CD4-positive, alpha-beta T cell treated with Interleukin-4 for 1 hour (primary cell): ENCODE measurements around the gene SRSF10.
"Not testable (repeated sequence)": the region's sequence is repeated elsewhere in the genome, so short reads cannot be mapped to it uniquely, and the experiment has no call there.

Source experiments
- DNase-seq, 2 donors: peaks; one replicate each; pipeline ENCODE4 v3.0.0-alpha.2; 2020 to 2022

The SRSF10 gene

GRCh38 chr1:23996700-23997229 lies 16.6 kb upstream of the SRSF10 start:
- DNase-seq: no peak

DNA sequence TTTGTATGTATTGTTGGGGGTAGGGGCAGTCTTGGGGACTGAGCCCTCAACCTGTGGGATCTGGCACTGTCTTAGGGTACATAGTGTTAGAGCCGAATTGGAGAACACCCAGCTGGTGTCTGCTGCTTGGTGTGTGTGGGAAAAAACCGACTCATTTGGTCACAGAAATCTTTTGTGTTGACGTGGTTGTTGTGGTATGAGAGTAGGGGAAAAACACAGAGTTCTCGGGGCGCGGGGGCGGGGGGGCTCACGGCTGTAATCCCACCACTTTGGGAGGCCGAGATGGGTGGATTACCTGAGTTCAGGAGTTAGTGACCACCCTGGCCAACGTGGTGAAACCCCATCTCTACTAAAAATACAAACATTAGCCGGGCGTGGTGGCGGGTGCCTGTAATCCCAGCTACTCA lies 15.3 kb upstream of the SRSF10 start:
- DNase-seq: no peak

DNA sequence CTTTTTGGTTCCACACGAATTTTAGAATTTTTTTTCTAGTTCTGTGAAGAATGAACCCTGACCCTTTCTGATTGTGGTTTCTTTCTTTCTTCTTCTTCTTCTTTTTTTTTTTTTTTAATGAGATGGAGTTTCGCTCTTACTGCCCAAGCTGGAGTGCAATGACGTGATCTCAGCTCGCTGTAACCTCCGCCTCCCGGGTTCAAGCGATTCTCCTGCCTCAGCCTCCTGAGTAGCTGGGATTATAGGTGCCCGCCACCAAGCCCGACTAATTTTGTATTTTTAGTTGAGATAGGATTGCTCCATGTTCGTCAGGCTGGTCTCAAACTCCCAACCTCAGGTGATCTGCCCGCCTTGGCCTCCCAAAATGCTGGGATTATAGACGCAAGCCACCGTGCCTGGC lies 11.9 kb upstream of the SRSF10 start:
- not testable (repeated sequence) for DNase-seq

DNA sequence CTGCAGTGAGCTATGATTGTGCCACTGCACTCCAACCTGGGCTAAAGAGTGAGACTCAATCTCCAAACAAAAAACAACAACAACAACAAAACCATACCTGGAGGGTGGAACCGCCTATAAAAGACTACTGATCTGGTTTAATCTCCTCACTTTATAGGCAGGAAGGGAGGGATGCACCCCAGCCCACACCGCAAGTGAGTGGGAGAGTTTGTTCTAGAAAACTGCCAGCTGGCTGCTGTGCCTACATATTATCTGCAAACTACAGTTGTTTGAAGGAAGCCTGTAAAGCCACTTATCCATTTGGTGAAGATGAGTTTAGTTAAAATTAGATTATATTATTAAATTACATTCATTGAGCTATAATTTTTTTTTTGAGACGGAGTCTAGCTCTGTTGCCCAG lies 9.1 kb upstream of the SRSF10 start:
- no peak for DNase-seq

DNA sequence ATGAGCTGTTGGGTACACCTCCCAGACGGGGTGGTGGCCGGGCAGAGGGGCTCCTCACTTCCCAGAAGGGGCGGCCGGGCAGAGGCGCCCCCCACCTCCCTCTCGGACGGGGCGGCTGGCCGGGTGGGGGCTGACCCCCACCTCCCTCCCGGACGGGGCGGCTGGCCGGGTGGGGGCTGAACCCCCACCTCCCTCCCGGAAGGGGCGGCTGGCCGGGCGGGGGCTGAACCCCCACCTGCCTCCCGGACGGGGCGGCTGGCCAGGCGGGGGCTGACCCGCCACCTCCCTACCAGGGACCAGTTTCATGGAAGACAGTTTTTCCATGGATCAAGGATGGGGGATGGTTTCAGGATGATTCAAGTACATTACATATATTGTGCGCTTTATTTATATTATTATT lies 6.9 kb upstream of the SRSF10 start:
- not testable (repeated sequence) for DNase-seq

DNA sequence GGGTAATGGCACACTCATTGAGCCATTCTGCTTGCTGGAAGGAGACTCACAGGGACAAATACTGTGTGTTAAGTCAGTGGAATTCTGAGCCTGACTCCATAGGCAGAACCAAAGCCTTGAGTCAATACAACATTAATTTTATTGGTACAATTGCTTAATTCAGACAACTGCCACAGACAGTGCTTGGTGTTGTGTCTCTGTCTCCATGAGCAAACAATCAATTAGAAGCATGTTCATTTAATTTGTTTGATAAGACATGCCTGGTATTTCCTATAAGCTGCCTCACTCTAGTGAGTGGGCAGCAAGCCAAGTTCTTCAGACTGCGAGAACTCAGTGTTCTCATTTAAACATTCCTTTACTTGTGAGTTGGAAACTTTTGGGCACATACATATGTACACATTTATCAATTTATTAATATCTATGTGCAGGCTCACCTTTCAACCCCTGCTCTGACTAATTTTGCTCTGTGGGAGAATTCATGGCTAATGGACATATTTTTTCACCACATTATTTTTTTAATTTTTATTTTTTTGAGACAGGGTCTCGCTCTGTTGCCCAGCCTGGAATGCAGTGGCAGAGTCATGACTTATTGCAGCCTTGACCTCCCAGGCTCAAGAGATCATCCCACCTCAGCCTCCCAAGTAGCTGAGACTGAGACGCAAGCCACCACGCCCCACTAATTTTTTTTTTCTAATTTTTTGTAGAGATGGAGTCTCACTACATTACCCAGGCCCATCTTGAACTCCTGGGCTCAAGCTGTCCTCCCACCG lies 4.5 kb upstream of the SRSF10 start:
- no peak for DNase-seq

GRCh38 chr1:23980728-23981070 lies 572 bp upstream of the SRSF10 start:
- peak in 1 of 2 donors; percentile 39 for DNase-seq

GRCh38 chr1:23979387-23979880 lies 693 bp downstream of the SRSF10 start:
- no peak for DNase-seq

DNA sequence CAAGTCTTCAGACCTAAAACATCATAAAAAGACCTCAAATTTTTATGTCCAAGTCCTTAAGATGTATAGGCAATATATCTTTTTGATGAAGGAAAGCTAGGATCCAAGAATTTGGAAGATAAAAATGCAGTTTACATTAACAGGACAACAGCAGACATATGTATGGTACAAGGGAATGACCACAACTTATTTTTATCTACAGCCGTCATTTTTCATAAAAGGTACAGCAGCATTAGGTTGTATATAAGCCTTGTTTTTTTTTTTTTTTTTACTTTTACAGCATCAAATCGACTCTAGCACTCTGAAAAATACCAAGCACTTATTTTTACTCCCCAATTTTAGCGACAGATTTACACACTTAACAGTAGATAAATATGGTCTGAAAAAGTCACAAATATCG lies 1.3 kb downstream of the SRSF10 start:
- DNase-seq: no peak

GRCh38 chr1:23977854-23978191 lies 2.3 kb downstream of the SRSF10 start:
- DNase-seq: no peak

DNA sequence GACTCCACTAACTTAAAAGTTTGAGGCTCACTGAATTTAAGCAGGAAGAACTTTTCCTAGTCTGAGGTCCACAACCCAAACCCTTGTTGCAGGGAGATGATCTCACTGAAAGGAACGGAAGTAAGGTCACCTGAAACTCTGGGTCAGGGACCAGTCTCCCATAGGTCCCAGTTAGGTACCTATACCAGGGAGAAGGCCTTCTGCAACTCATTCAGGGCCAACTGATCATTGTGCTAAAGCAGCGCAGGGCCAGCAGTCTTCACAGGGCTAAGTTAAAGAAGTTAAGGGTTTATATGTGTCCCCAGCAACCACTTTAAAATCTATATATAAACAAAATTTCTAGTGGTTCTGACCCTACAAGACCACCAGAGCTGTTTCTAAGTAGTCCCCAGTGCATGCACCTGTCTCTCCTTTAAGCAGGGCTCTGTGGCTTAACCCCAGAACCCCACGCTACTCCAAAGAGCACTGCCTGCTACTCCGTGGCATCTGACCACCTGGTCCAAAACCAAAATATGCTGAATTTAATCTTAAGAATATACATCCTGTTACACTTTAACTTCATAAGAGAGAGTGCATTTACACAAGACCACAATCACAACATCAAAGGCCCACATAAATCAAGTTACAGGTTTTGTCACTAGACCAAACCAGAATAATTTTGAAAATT lies 2.8 kb downstream of the SRSF10 start:
- DNase-seq: no peak

DNA sequence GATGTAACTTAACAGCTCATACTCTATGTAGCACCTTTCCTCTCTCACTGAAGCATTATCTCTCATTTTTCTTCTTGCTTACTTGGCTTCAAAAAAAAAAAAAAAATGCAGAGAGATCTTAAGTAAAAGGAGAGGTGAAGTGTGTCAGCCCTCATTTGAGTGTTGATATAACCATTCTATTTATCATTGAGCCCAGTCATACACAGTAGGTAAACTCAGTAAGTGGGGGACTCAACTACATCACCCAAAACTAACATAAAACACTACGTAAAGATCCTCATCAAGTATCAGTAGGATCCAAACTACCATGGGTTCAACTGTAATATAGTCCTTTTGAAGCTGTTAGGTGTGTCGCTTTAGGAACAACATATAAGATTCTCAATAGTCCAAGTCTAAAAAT lies 12.3 kb downstream of the SRSF10 start:
- no peak for DNase-seq

- DNase-seq: no peak
These were observed 13.1 kb downstream of the SRSF10 start for GRCh38 chr1:23966973-23967493.

- no peak for DNase-seq
These were observed 15.1 kb downstream of the SRSF10 start for GRCh38 chr1:23964790-23965740.

DNA sequence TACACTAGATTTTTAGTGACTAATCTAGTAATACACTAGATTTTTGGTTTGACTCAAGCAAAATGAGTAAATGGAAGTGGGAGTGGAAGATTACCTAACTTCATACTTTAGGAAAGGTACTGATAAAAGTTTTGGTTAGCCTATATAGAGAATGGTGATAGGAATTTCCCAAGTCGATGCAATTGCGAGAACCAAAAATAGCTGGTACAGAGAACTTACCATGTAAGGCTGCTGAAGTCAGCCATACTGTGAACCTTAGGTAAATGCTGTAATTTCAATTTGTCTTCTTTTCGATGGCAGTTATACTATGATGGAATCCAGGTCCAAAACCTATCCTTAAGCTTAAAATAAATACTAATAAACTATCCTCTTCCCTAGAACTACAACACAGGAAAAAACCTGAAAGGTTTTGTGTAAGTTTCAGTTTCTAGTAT lies 15.9 kb downstream of the SRSF10 start:
- DNase-seq: no peak

DNA sequence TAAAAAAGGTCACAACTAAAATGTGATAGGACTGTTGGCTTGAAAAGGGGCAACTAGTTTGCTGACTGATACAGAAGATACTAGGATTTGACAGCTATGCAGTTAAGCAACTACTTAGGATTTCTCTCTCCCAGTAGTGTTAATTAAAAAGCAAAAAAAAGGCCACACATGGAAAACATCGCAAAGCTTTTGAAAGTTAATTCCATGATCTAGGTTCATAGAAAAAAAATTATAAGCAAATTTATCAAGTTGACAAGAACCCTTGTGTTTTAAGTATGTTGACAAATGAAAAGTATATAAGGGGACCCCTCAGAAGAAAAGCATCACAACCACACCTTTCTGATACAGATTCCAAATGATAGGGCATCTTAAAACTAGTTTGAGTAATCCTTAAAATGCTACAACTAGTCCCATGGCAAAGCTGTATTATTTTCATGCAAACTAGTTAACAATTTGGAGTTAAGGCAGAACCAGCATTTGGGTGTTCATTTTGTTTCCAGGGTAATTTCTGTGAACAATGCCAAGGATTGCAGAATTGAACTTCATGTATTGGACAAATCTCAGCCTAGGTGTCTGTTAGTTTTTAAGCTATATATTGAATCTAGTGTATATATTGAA lies 16.4 kb downstream of the SRSF10 start:
- no peak for DNase-seq

- DNase-seq: peak in 1 of 2 donors; percentile 38
These were observed 19.7 kb downstream of the SRSF10 start for GRCh38 chr1:23960291-23961020.

DNA sequence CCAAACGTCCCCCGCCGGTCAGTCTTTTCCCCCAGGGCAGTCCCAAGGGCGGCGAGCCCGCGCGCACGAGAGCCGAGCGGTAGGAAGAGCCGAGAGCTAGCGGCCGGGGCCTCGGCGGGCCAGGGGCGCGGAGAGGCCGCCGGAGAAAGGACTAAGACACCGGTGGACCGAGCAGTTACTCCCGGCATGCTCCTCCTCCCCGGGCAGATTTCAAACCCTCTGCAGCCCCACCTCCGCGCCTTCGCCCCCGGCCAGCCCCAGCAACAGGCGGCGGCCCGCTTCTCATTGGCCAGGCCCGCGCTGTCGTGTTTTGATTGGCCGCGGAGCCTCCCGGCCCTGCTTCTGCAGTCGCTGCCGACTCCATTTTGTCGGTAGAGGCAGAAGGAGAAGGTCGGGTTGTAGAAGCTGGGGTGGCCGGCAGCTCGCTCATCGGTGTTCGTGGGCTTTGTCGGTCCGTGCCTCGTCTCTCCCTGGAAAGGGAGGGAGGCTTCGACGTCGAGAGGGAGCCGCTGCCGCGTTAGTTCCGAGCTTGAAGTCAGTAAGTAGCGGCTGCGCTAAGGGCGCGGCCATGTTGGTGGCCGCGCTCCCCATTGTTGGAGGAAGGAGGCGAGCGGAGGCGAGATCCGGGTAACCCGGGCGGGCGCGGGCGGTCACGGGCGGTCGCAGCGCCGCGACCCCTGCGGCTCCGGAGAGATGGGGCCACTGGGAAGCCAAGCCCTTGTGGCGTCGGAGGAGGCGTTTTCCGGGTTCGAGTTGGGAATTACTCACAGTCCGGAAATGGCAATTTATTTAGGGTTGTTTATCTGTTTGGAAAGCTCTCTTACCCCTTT lies 20.5 kb downstream of the SRSF10 start, which contains the start of gene PNRC2:
Gene PNRC2, plus strand, starts transcription at position 368 of the 830 bp plus-strand sequence. CDS start 1,630 bp downstream, outside the sequence.
- DNase-seq: peak; percentile 95 to 96

GRCh38 chr1:23958810-23959460 lies 21.2 kb downstream of the SRSF10 start:
- DNase-seq: peak; percentile 95
